HG03457 (cell line): ENCODE results near the gene HOXB6.

Experiments
- ATAC-seq: cut with Tn5 transposase; IDR thresholded peaks from one replicate; pipeline ENCODE4 v1.9.1; 2021; ENCODE audit warnings: moderate number of reproducible peaks; ENCODE audit not compliant: unreplicated experiment

HOXB6 gene

GRCh38 chr17:48624118-48624517 is 19.3 kb upstream of the HOXB6 start:
- ATAC-seq, result no peak

GRCh38 chr17:48623583-48623982 is 18.8 kb upstream of the HOXB6 start:
- ATAC-seq, result no peak

GRCh38 chr17:48622857-48623256 is 18.1 kb upstream of the HOXB6 start:
- no peak for ATAC-seq

GRCh38 chr17:48621410-48622392 is 16.9 kb upstream of the HOXB6 start:
- no peak for ATAC-seq

GRCh38 chr17:48620461-48621139 is 15.8 kb upstream of the HOXB6 start:
- no peak for ATAC-seq

GRCh38 chr17:48619826-48620449 is 15.2 kb upstream of the HOXB6 start:
- ATAC-seq, result no peak

GRCh38 chr17:48618256-48618896 is 13.6 kb upstream of the HOXB6 start:
- ATAC-seq, result no peak

GRCh38 chr17:48617471-48618255 is 12.9 kb upstream of the HOXB6 start:
- no peak for ATAC-seq

GRCh38 chr17:48616717-48617470 is 12.1 kb upstream of the HOXB6 start:
- ATAC-seq, result no peak

- ATAC-seq, result no peak
These were observed 11.4 kb upstream of the HOXB6 start for GRCh38 chr17:48615963-48616716.

GRCh38 chr17:48615047-48615962 is 10.5 kb upstream of the HOXB6 start, which contains the start of gene HOXB8:
TSS of gene HOXB8 (minus strand) at chr17:48615292. CDS start at chr17:48614704, 588 bp downstream.
- no peak for ATAC-seq

- no peak for ATAC-seq
These were observed 9.3 kb upstream of the HOXB6 start for GRCh38 chr17:48613862-48614694.

- ATAC-seq, result no peak
These were observed 8.3 kb upstream of the HOXB6 start for GRCh38 chr17:48612854-48613691.

- no peak for ATAC-seq
These were observed 7.7 kb upstream of the HOXB6 start for GRCh38 chr17:48612456-48612853.

GRCh38 chr17:48611681-48612455 is 7.1 kb upstream of the HOXB6 start:
- ATAC-seq, result no peak
